HepG2 (cell line): ENCODE results near the gene BCL2. TPM values are rescaled to one million over a fixed set of nuclear protein-coding genes. Genes with fewer than 3 reads are reported as not detected.

ENCODE experiments used
- ATAC-seq: fragments of 200-7000 bp; cut with Tn5 transposase; 3 replicates; pipeline ENCODE4 v1.9.1; 2020; ENCODE audit warnings: mild to moderate bottlenecking, moderate library complexity
- BruUV-seq: library from RNA; stranded (reverse); fragments of 400-500 nt; replicated peaks from 2 replicates; lab custom pipeline; 2021; lab: Mats Ljungman, UMichigan
- CTCF ChIA-PET: fragments of 300-600 bp; formaldehyde crosslinking; extraction: SDS; loops from one replicate; lab custom pipeline; 2021; ENCODE audit warnings: low total read pairs, inconsistent platforms, low intra/inter-chr PET ratio; lab: Yijun Ruan, JAX
- POLR2A ChIA-PET: fragments of 350-600 bp; sonication (Branson Sonifier 250); formaldehyde crosslinking; loops from one replicate; lab custom pipeline; 2020; ENCODE audit warnings: antibody characterized with exemption, inconsistent platforms; lab: Yijun Ruan, JAX
- DNase-seq: peaks from one replicate; pipeline ENCODE4 v3.0.0-alpha.2; 2015; ENCODE audit warnings: low spot score
- FAIRE-seq: peaks from 3 replicates; lab custom pipeline; 2011; peaks lifted over from hg19 to GRCh38; lab: Jason Lieb, UNC
- H2AFZ ChIP-seq: one replicate; pipeline ENCODE4 v1.6.1; 2011; ENCODE audit warnings: low read length, inconsistent platforms
- H3K27ac ChIP-seq: fragments of 300-600 bp; 3 replicates; pipeline ENCODE4 v1.8.0; 2011; ENCODE audit warnings: mixed run types, mild to moderate bottlenecking, mixed read lengths, low read length, inconsistent platforms; ENCODE audit not compliant: insufficient read depth; ENCODE audit errors: extremely low read length
- H3K27me3 ChIP-seq, 2 experiments: fragments of 200-600 bp in 1 of 2; 2 replicates in 1 of 2; 3 replicates in 1 of 2; pipeline versions ENCODE4 v1.6.0 to v1.8.0; 2011; ENCODE audit warnings: low read length in 2 of 2, mild to moderate bottlenecking in 2 of 2, moderate library complexity in 2 of 2, inconsistent platforms in 1 of 2; ENCODE audit not compliant: insufficient read depth in 2 of 2, control insufficient read depth in 1 of 2
- H3K36me3 ChIP-seq, 2 experiments: fragments of 200-600 bp in 1 of 2; replicated peaks in 1 of 2; 2 replicates in 1 of 2; 3 replicates in 1 of 2; pipeline versions ENCODE4 v1.5.1 to v1.8.0; 2011; ENCODE audit warnings: low read length in 2 of 2, inconsistent platforms in 1 of 2; ENCODE audit not compliant: insufficient read depth in 2 of 2, control insufficient read depth in 1 of 2
- H3K4me1 ChIP-seq: 2 replicates; pipeline ENCODE4 v1.5.1; 2012; ENCODE audit warnings: low read length, inconsistent platforms; ENCODE audit not compliant: insufficient read depth
- H3K4me2 ChIP-seq: 2 replicates; pipeline ENCODE4 v1.6.0; 2011; ENCODE audit warnings: low read depth, low read length, inconsistent platforms
- H3K4me3 ChIP-seq, 3 experiments: fragments of 200-600 bp in 1 of 3; sonication (generic), shearing (Covaris generic) in 1 of 3; replicated peaks in 1 of 3; 2 replicates each; pipeline ENCODE4 v1.5.1; 2011 to 2016; ENCODE audit warnings: low read length in 3 of 3, inconsistent platforms in 2 of 3, low read depth in 2 of 3, mild to moderate bottlenecking in 2 of 3, control low read depth in 1 of 3, mixed read lengths in 1 of 3; ENCODE audit not compliant: insufficient read depth in 1 of 3
- H3K79me2 ChIP-seq: one replicate; pipeline ENCODE4 v1.6.1; 2011; ENCODE audit warnings: low read length, inconsistent platforms; ENCODE audit not compliant: insufficient read depth
- H3K9ac ChIP-seq: 2 replicates; pipeline ENCODE4 v1.6.0; 2011; ENCODE audit warnings: mild to moderate bottlenecking, low read depth, low read length, inconsistent platforms; ENCODE audit not compliant: insufficient read depth
- H3K9me3 ChIP-seq: 2 replicates; pipeline ENCODE4 v1.5.1; 2012; ENCODE audit warnings: mild to moderate bottlenecking, low read length
- H4K20me1 ChIP-seq: 2 replicates; pipeline ENCODE4 v1.6.0; 2011; ENCODE audit warnings: inconsistent platforms, mild to moderate bottlenecking, low read length, moderate library complexity; ENCODE audit not compliant: insufficient read depth
- HNRNPK ChIP-seq: fragments of 200-400 bp; formaldehyde crosslinking; IDR thresholded peaks from 2 replicates; pipeline ENCODE4 v1.6.1; 2018; ENCODE audit warnings: low read length, low read depth, moderate library complexity, mild to moderate bottlenecking; ENCODE audit not compliant: poor library complexity, severe bottlenecking
- IRF1 ChIP-seq: sonication (generic); formaldehyde crosslinking; IDR thresholded peaks from 2 replicates; pipeline ENCODE4 v1.4.0; 2020; ENCODE audit warnings: low read depth, mild to moderate bottlenecking, missing genetic modification reagents
- MAFG ChIP-seq: sonication (generic); formaldehyde crosslinking; IDR thresholded peaks from 2 replicates; pipeline ENCODE4 v1.5.1; 2020; ENCODE audit warnings: mild to moderate bottlenecking, missing genetic modification reagents
- MED1 ChIP-seq: sonication (generic); formaldehyde crosslinking; IDR thresholded peaks from 2 replicates; pipeline ENCODE4 v1.4.0; 2020; ENCODE audit warnings: missing genetic modification reagents
- MED13 ChIP-seq: sonication (generic); formaldehyde crosslinking; IDR thresholded peaks from 2 replicates; pipeline ENCODE4 v1.5.0; 2020; ENCODE audit warnings: missing genetic modification reagents
- MTERF4 ChIP-seq: sonication (generic); formaldehyde crosslinking; IDR thresholded peaks from 2 replicates; pipeline ENCODE4 v1.8.0; 2023; ENCODE audit warnings: mild to moderate bottlenecking, missing genetic modification reagents
- SAFB2 ChIP-seq: sonication (generic); formaldehyde crosslinking; IDR thresholded peaks from 2 replicates; pipeline ENCODE4 v1.5.1; 2020; ENCODE audit warnings: missing genetic modification reagents, low read depth, mild to moderate bottlenecking, borderline replicate concordance
- ZNF33A ChIP-seq: sonication (generic); formaldehyde crosslinking; IDR thresholded peaks from 2 replicates; pipeline ENCODE4 v1.5.1; 2020; ENCODE audit warnings: missing genetic modification reagents, mild to moderate bottlenecking, moderate library complexity, borderline replicate concordance
- ZNF772 ChIP-seq: sonication (generic); formaldehyde crosslinking; IDR thresholded peaks from 2 replicates; pipeline ENCODE4 v1.5.0; 2020; ENCODE audit warnings: mild to moderate bottlenecking, missing genetic modification reagents
- WGBS: methylation state at CpG from one replicate; pipeline ENCODE4 v1.1.6; 2017; ENCODE audit warnings: low lambda C conversion rate; 5-methylcytosine and 5-hydroxymethylcytosine counted together
- in situ Hi-C: cut with HindIII; loops from 2 replicates; pipeline ENCODE4 v1.10.0; 2017; ENCODE audit warnings: low pct_unique_long_range_greater_than_20kb; ENCODE audit not compliant: extremely low pct_ligation_motif_present
- intact Hi-C: fragments of 100-400 bp; cut with micrococcal nuclease; formaldehyde crosslinking; loops from one replicate; pipeline ENCODE4 v1.10.0; 2022; ENCODE audit not compliant: unreplicated experiment
- polyA plus RNA-seq, 8 experiments: library from polyadenylated mRNA; depleted of rRNA in 3 of 8; stranded (reverse) in 7 of 8; unstranded in 1 of 8; fragments of >200 nt; fragmentation: Illumina TruSeq in 4 of 8; extraction: Trizol in 4 of 8; gene quantifications; 2 replicates each; pipeline versions ENCODE4 v1.2.1 to v1.2.3, GENCODE V29; 2011 to 2016; ENCODE audit warnings: low read depth in 4 of 8, missing spikeins in 1 of 8, mixed read lengths in 1 of 8; ENCODE audit not compliant: insufficient read depth in 1 of 8
- total RNA-seq, 5 experiments: library from RNA; depleted of rRNA; stranded (reverse); fragments of >200 nt; fragmentation: Illumina TruSeq; extraction: Trizol; gene quantifications; 2 replicates each; pipeline ENCODE4 v1.2.3, GENCODE V29; 2016; ENCODE audit warnings: low read depth in 1 of 5

BCL2 gene
- total and polyA plus RNA-seq, 2 of the 13 experiments (the other 11 are each of a cell fraction or from before 2014, with no cell fraction given): 0.07 to 0.53 TPM

DNA sequence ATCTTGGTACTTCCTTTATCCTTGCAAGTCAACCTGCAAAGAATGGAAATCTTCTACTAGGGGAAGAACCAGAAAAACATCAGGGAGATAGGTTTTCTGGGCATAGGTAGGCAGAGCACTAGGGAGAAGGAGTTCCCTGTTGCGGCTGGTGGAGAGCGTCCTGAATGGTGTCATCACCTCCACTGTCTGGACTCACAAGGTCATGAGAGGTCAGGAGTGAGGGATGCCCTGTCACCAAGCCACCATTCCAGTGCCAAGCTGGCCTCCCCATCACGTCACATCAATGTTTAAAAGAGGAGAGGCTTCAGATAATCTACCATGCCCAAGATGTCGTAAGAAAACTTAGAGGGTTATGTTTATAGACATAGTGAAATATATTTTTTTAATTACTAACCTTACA is 72.1 kb downstream of the BCL2 start:
- WGBS: 28% methylated on average over 4 of the region's 4 CpGs
- Histone ChIP-seq H4K20me1 (no peaks in the 10 kb centered on the region), H3K36me3 (no peaks in the 10 kb centered on the region), H3K4me2 (no peak overlapping the region), H3K79me2 (no peaks in the 10 kb centered on the region), H3K4me3 (no peak overlapping the region), H3K9me3 (no peaks in the 10 kb centered on the region), H3K27ac (no peak overlapping the region), H3K4me1 (no peaks in the 10 kb centered on the region), H3K9ac (no peak overlapping the region), H2AFZ (no peak overlapping the region), H3K27me3 (no peaks in the 10 kb centered on the region; a peak in 1 of 5 replicates)
- TF ChIP-seq MED13 (CRISPR knock-in tag) (no peak), ZNF33A (CRISPR knock-in tag) (no peak), MED1 (CRISPR knock-in tag) (no peak), SAFB2 (CRISPR knock-in tag) (no peak), MAFG (no peak), ZNF772 (CRISPR knock-in tag) (no peak), MTERF4 (CRISPR knock-in tag) (no peak), HNRNPK (no peak), IRF1 (no peak)
- ATAC-seq (no peak), FAIRE-seq (no peak), DNase-seq (no peak)
- BruUV-seq: no TSS peak
- intact Hi-C loops: no loop called here
- ChIA-PET POLR2A (no interaction called here), CTCF (no interaction called here)
- in situ Hi-C loops: no loop called here
